HG02763 (cell line): ENCODE results near the gene A1CF.
"Not testable (repeated sequence)": the region's sequence is repeated elsewhere in the genome, so short reads cannot be mapped to it uniquely, and the experiment has no call there.

Source experiments
- ATAC-seq: cut with Tn5 transposase; IDR thresholded peaks from one replicate; pipeline ENCODE4 v1.9.1; 2021; ENCODE audit warnings: mild to moderate bottlenecking, moderate library complexity; ENCODE audit not compliant: unreplicated experiment

A1CF gene

GRCh38 chr10:50885097-50885859, at the start of gene A1CF:
A1CF (minus strand) TSS chr10:50885627; CDS start chr10:50859940, 25,687 bp downstream.
- no peak for ATAC-seq

DNA sequence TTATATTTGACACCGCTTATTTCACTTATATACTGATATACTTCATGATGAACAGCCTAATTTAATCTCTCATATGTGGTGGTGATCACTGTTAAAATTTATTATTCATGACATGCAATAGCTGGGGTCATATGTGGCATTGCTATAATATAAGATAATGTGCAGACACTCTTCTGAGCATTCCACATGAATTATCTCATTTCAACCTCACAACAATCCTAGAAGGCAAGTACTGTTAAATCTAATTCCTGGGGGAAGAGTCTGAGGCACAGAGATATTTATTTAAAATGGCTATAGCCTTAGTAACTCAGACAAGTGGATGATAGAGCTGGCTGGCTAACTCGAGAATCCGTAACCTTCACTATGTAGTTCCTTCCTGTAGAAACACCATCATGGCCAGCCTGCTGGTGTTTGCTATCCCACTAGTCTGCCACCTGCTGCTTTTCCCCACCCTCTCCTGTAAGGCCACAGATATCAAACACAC, 46.6 kb upstream of the A1CF start:
- no peak for ATAC-seq

- no peak for ATAC-seq
Measured at GRCh38 chr10:50929670-50930069, 44.2 kb upstream of the A1CF start.

DNA sequence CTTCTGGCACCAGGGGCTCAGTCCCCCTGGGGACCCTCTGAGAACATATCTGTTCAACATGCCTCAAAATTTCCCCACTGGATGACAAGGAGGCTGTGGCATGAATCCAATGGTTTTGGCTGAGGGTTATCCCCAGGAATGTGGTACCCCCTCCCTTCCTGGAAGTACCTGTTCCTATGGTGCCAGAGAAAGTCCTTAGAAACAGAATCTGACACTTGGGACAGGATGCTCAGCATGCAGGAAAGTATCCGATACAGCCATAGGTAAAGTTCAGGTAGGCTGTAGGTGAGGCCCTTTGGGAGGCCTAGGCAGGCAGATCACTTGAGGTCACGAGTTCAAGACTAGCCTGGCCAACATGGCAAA, 42.7 kb upstream of the A1CF start:
- no peak for ATAC-seq

DNA sequence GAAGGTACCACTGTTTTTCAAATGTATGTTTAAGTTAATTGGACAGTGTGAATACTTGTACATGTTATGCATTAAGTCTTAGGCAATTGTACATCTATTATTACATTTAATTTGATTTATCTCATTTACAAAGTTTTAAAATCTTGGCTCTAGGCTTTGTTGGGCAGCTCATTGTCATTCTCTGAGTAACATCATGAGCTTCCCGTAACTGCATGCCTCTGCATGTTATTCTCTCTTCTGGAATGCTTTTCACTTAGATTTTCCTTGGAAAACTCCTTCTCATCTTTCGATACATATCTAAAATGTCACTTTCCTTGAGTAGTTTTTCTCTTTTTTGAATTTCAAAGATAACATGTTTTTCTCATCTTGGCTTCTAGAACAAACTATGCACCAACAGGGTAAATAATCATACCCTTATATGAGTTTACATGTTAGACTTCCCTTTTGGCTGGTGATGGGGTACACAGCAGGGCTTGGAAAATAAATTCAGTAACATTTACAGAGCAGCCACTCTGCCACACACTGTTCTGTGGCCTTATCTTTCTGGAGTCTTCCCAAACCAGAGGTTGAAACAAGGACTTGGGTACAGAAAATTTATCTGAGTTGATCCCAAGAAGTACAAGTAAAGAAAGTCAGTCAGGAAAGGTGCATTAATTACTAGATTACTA, 42.2 kb upstream of the A1CF start:
- ATAC-seq: no peak

GRCh38 chr10:50923471-50923870, 38.0 kb upstream of the A1CF start:
- ATAC-seq: not testable (repeated sequence)

DNA sequence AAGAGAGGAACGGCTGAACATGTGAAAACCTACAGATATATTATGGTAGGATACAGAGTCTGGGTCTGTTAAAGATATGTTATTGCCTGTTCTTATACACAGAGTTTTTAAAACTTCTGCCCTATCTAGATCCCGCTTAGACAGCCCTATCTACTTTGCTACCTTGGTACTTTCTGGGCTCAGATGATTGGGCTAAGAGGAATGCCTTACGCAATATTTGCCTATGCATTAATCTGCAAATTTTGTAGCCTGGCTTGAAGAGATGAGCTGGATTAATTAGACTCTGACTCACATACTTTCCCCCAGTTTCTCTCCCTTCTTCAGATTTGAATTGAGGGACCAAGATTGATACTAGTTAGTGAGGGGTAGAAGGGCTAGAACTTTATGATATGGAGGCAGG, 33.6 kb upstream of the A1CF start:
- no peak for ATAC-seq

- ATAC-seq: no peak
Measured at GRCh38 chr10:50918529-50918928, 33.1 kb upstream of the A1CF start.

DNA sequence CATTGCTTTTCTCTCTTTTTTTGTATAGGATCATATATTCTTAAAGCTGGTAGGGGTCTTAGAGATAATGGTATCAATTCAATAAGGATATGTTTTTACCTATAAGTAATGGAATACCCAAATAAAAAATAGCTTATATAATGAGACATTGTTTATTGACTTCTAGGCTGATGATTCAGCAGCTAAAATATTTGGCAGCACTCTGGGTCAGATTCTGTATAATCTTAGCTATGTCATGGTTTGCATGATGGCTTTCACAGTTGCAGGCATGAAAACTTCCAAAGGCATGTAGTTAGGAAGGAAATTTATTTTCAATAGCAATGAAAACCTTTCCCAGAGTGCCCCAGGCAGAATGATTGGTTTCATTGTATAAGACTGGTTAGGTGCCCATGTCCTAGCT, 32.1 kb upstream of the A1CF start:
- no peak for ATAC-seq

- no peak for ATAC-seq
Measured at GRCh38 chr10:50909334-50910014, 24.0 kb upstream of the A1CF start.

- no peak for ATAC-seq
Measured at GRCh38 chr10:50908366-50908765, 22.9 kb upstream of the A1CF start.

GRCh38 chr10:50905797-50906196, 20.4 kb upstream of the A1CF start:
- ATAC-seq: not testable (repeated sequence)

DNA sequence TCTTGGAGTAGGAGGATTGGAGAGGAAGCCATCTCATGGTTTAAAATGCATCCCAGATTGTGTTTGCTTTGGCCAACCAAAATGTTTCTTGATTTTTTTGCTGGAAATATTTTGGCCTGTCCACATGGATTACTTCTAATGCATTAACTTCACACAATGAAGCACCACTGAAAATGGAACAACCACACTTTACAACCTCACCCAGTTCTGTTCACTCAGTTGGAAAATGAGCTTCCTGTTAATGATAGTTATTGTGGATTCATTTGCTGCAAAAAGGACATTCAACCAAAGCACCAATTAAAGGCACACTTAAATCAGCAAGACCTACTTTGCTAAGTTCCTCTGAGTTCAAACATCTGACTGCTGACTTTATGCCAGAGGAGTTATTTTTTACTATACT, 11.3 kb upstream of the A1CF start:
- ATAC-seq: no peak

DNA sequence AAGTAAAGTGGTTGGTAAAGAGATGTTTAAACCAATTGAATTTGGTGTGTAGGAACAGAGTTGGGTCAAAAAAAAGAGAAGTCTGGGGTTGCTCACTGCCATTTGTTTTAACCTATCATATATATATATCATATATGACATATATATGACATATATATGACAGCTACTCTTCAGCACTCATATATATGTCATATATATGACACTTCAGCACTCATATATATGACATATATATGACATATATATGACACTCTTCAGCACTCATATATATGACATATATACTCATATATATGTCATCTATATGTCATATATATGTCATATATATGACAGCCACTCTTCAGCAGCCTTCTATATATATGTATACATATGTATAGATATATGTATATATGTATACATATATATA, 8.9 kb upstream of the A1CF start:
- no peak for ATAC-seq

GRCh38 chr10:50892467-50892866, 7.0 kb upstream of the A1CF start:
- ATAC-seq: no peak

DNA sequence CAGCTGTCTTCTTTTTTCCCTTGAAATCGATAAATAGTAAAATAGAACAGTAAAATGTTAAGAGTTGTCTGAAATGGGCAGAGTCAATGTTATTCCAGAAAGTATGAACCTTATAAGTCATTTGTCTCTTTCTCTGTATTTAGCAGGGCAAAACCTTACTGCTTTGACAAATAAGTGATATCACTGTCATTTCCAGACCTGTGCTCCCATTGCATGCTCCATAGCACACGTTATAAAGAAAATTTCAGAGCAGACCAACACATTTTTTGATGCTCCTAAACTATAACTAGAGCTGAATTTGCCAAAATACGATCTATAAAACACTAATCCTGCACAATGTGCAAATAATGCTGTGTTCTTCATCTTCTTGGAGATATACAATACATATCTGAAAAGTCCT, 1.1 kb downstream of the A1CF start:
- ATAC-seq: no peak

DNA sequence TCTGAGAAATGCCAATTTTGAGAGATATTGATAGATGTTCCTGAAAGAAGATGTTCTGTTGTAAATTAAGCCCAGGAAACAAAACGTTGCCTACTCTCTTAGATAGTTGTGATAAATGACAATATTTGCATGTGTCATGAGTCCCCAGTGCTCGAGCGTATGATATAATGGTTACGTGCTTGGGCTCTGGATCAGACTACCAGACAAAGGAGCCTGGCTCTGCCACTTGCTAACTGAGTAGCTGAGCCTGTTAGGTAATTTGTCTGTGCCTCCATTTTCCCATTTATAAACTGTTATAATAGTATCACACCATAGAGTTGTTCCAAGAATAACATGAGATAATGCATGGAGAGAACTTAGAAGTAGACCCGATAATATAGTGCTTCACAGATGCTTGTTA, 1.8 kb downstream of the A1CF start:
- ATAC-seq: no peak

- ATAC-seq: no peak
Measured at GRCh38 chr10:50882540-50882983, 2.9 kb downstream of the A1CF start.

DNA sequence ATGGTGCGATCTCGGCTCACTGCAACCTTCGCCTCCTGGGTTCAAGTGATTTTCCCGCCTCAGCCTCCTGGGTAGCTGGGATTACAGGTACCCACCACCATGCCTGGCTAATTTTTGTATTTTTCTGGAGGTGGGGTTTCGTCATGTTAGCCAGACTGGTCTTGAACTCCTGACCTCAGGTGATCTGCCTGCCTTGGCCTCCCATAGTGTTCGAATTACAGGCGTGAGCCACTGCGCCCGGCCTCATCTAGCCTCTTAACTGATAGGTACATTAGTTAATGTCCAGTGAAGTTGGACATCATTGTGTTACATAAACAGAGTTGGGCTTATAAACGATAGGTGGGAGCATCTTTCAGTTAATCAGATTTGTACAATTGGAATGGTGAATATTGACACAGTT, 4.4 kb downstream of the A1CF start:
- not testable (repeated sequence) for ATAC-seq

DNA sequence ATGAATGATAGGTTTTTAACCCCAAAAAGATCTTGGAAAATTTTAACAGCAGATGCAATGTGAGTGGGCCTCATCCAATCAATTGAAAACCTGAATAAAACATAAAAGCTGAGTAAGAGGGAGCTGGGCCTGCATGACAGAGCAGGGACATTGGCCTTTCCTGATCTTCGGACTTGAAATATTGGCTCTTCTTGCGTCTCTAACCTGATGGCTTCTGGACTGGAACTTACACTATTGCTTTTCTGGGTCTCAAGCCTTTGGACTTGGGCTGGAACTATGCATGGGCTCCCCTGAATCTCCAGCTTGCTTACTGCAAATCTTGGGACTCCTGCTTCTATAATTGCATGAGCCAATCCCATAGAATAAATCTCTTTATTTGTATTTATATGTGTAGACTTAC, 9.0 kb downstream of the A1CF start:
- no peak for ATAC-seq

DNA sequence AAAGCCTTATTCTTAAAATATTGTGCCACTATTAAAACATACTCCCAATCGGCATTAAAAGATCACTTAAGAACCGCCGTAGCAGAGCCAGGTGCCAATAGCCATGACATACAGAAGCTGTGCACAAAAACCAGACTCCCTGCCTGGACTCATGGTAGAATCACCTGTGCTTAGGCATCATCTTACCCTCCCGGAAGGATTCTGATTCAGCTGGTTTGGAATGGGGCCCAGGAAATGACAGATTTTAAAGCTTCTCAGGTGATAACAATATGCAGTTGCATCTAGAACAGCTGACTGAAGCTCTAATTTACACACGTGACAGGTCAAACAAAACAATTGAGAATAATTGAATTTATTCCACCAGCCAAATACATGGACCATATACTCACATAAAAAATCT, 10.7 kb downstream of the A1CF start:
- ATAC-seq: no peak

DNA sequence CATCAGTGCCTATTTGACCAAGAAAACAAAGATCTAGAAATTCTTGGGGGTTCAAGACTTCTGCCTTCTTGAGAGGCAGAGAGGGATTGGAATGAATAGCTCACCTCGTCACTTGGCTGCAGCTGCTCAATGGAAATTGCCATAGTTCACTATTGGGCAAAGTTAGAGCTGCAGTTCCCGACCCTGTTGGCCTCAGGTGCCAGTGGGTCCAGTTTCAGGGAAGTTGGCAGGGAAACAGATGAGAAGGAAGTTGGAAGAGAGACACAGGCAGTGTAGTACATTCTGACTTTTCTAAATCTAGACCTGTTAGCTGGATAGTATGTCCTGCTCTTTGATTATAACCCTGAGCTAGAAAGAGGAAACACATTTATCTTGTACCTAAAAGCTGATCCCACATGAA, 19.1 kb downstream of the A1CF start:
- ATAC-seq: no peak
